H9 (cell line): Measurements from ENCODE around the gene DOK1. TPM values are rescaled to one million over a fixed set of nuclear protein-coding genes. Genes with fewer than 3 reads are reported as not detected.

Experiments
- DNase-seq: peaks from one replicate; pipeline ENCODE4 v3.0.0-alpha.2; 2017
- H2AFZ ChIP-seq: one replicate; pipeline ENCODE4 v1.6.1; 2013; ENCODE audit warnings: mild to moderate bottlenecking, low read length, control low read depth, moderate library complexity
- H2AK5ac ChIP-seq: 2 replicates; pipeline ENCODE4 v1.6.1; 2013; ENCODE audit warnings: low read length, control low read depth, mixed read lengths; ENCODE audit not compliant: insufficient read length
- H2BK120ac ChIP-seq: one replicate; pipeline ENCODE4 v1.6.1; 2013; ENCODE audit warnings: low read depth, mild to moderate bottlenecking, low read length, control low read depth, inconsistent platforms; ENCODE audit not compliant: poor library complexity, severe bottlenecking
- H2BK12ac ChIP-seq: 2 replicates; pipeline ENCODE4 v1.6.1; 2013; ENCODE audit warnings: low read length, control low read depth, mixed read lengths, low read depth; ENCODE audit not compliant: insufficient read length
- H2BK15ac ChIP-seq: 2 replicates; pipeline ENCODE4 v1.6.1; 2013; ENCODE audit warnings: low read depth, low read length, control low read depth
- H2BK20ac ChIP-seq: one replicate; pipeline ENCODE4 v1.6.1; 2013; ENCODE audit warnings: low read depth, mild to moderate bottlenecking, low read length, control low read depth, inconsistent platforms; ENCODE audit not compliant: poor library complexity, severe bottlenecking
- H2BK5ac ChIP-seq: 2 replicates; pipeline ENCODE4 v1.6.1; 2013; ENCODE audit warnings: low read length, control low read depth, mixed read lengths; ENCODE audit not compliant: insufficient read length
- H3K14ac ChIP-seq: 2 replicates; pipeline ENCODE4 v1.6.1; 2013; ENCODE audit warnings: low read length, control low read depth; ENCODE audit not compliant: insufficient read depth
- H3K18ac ChIP-seq: 2 replicates; pipeline ENCODE4 v1.6.1; 2013; ENCODE audit warnings: low read depth, mild to moderate bottlenecking, mixed read lengths, low read length, control low read depth; ENCODE audit not compliant: insufficient read length
- H3K23ac ChIP-seq: 2 replicates; pipeline ENCODE4 v1.6.1; 2013; ENCODE audit warnings: low read length, control low read depth, mixed read lengths, low read depth; ENCODE audit not compliant: insufficient read length
- H3K23me2 ChIP-seq: 2 replicates; pipeline ENCODE4 v1.6.1; 2013; ENCODE audit warnings: low read depth, mild to moderate bottlenecking, mixed read lengths, low read length, control low read depth; ENCODE audit not compliant: insufficient read length, poor library complexity, severe bottlenecking
- H3K27ac ChIP-seq: 2 replicates; pipeline ENCODE4 v1.5.1; 2013; ENCODE audit warnings: low read length, control low read depth, mixed read lengths, low read depth; ENCODE audit not compliant: insufficient read length
- H3K27me3 ChIP-seq: 2 replicates; pipeline ENCODE4 v1.6.1; 2013; ENCODE audit warnings: low read length, control low read depth, inconsistent platforms; ENCODE audit not compliant: insufficient read depth
- H3K4ac ChIP-seq: 2 replicates; pipeline ENCODE4 v1.6.1; 2013; ENCODE audit warnings: low read depth, mild to moderate bottlenecking, control low read depth, inconsistent platforms, low read length, moderate library complexity
- H3K4me1 ChIP-seq: 2 replicates; pipeline ENCODE4 v1.6.1; 2013; ENCODE audit warnings: low read length, control low read depth, inconsistent platforms; ENCODE audit not compliant: insufficient read depth
- H3K4me2 ChIP-seq: 2 replicates; pipeline ENCODE4 v1.6.1; 2013; ENCODE audit warnings: low read length, control low read depth, mixed read lengths; ENCODE audit not compliant: insufficient read length, insufficient read depth
- H3K56ac ChIP-seq: 2 replicates; pipeline ENCODE4 v1.6.1; 2013; ENCODE audit warnings: low read depth, mild to moderate bottlenecking, mixed read lengths, low read length, control low read depth; ENCODE audit not compliant: insufficient read length
- H3K79me1 ChIP-seq: 2 replicates; pipeline ENCODE4 v1.6.1; 2013; ENCODE audit warnings: low read depth, mild to moderate bottlenecking, moderate library complexity, low read length, control low read depth, inconsistent platforms; ENCODE audit not compliant: insufficient read depth, poor library complexity, severe bottlenecking
- H3K79me2 ChIP-seq: 2 replicates; pipeline ENCODE4 v1.6.1; 2013; ENCODE audit warnings: low read length, control low read depth, inconsistent platforms; ENCODE audit not compliant: insufficient read depth
- H3K9ac ChIP-seq: 2 replicates; pipeline ENCODE4 v1.6.1; 2013; ENCODE audit warnings: low read length, control low read depth, mixed read lengths; ENCODE audit not compliant: insufficient read length; ENCODE audit errors: extremely low read depth
- H3K9me3 ChIP-seq: one replicate; pipeline ENCODE4 v1.6.1; 2013; ENCODE audit warnings: low read depth, low read length, inconsistent platforms; ENCODE audit not compliant: control insufficient read depth
- H3T11ph ChIP-seq: one replicate; pipeline ENCODE4 v1.6.1; 2013; ENCODE audit warnings: mild to moderate bottlenecking, low read length, control low read depth, inconsistent platforms
- H4K20me1 ChIP-seq: one replicate; pipeline ENCODE4 v1.6.1; 2013; ENCODE audit not compliant: control insufficient read depth, insufficient read length, insufficient read depth
- H4K5ac ChIP-seq: 2 replicates; pipeline ENCODE4 v1.6.1; 2013; ENCODE audit warnings: low read depth, mild to moderate bottlenecking, mixed read lengths, low read length, control low read depth; ENCODE audit not compliant: insufficient read length
- H4K8ac ChIP-seq: replicated peaks from 2 replicates; pipeline ENCODE4 v1.6.1; 2013; ENCODE audit warnings: low read length, control low read depth, mixed read lengths, low read depth; ENCODE audit not compliant: insufficient read length
- H4K91ac ChIP-seq: 2 replicates; pipeline ENCODE4 v1.6.1; 2013; ENCODE audit warnings: low read depth, mild to moderate bottlenecking, moderate library complexity, mixed read lengths, low read length, control low read depth; ENCODE audit not compliant: insufficient read length
- H3K27ac Mint-ChIP-seq, 3 experiments: 2 replicates in 2 of 3; 3 replicates in 1 of 3; pipeline ENCODE4 v1.8.0; 2020 to 2021; ENCODE audit warnings: mixed read lengths in 3 of 3, mild to moderate bottlenecking in 1 of 3, moderate library complexity in 1 of 3
- H3K27me3 Mint-ChIP-seq: 2 replicates; pipeline ENCODE4 v1.8.0; 2021; ENCODE audit warnings: low read depth, mild to moderate bottlenecking, moderate library complexity, mixed read lengths
- H3K36me3 Mint-ChIP-seq, 3 experiments: 2 replicates in 2 of 3; 3 replicates in 1 of 3; pipeline ENCODE4 v1.8.0; 2020 to 2021; ENCODE audit warnings: low read depth in 3 of 3, mixed read lengths in 3 of 3; ENCODE audit not compliant: insufficient read depth in 1 of 3
- H3K4me1 Mint-ChIP-seq, 2 experiments: 2 replicates each; pipeline ENCODE4 v1.8.0; 2020; ENCODE audit warnings: mixed read lengths in 2 of 2
- H3K4me3 Mint-ChIP-seq, 2 experiments: 2 replicates in 1 of 2; 3 replicates in 1 of 2; pipeline ENCODE4 v1.8.0; 2020 to 2021; ENCODE audit warnings: mild to moderate bottlenecking in 2 of 2, mixed read lengths in 2 of 2, moderate library complexity in 1 of 2
- H3K9me3 Mint-ChIP-seq, 2 experiments: 2 replicates in 1 of 2; 3 replicates in 1 of 2; pipeline ENCODE4 v1.8.0; 2020; ENCODE audit warnings: mild to moderate bottlenecking in 2 of 2, mixed read lengths in 2 of 2, moderate library complexity in 1 of 2
- CTCF ChIP-seq: fragments of 200-600 bp; sonication (generic); conservative IDR thresholded peaks from 3 replicates; pipeline ENCODE4 v1.8.0; 2021; ENCODE audit warnings: antibody characterized with exemption, mild to moderate bottlenecking
- WGBS: extraction: QIAGEN DNeasy Blood & Tissue Kit; methylation state at CpG from one replicate; pipeline ENCODE4 v1.1.7; 2013; ENCODE audit warnings: missing lambda C conversion rate, low lambda C conversion rate, mixed read lengths; ENCODE audit not compliant: insufficient read length; ENCODE audit errors: extremely low coverage; 5-methylcytosine and 5-hydroxymethylcytosine counted together
- total RNA-seq: library from RNA; stranded (reverse); gene quantifications from 2 replicates; pipeline ENCODE4 v1.2.1, GENCODE V29; 2021

DOK1 gene
- total RNA-seq, 1 experiment from 2014 or later = 16.0 TPM

GRCh38 chr2:74606927-74607326 is 52.4 kb downstream of the DOK1 start:
- peaks cover 5 to 8% of the 10 kb centered on the region in 2 experiments; a peak in 1 of 5 replicates for H3K9me3 Mint-ChIP-seq
- Histone ChIP-seq H3K79me1 (no peaks in the 10 kb centered on the region), H3K4ac (no peak overlapping the region), H2BK20ac (no peak overlapping the region), H3K56ac (no peak overlapping the region), H4K8ac (no peak overlapping the region), H3K27me3 (no peaks in the 10 kb centered on the region), H3K27ac (no peak overlapping the region), H2BK120ac (no peak overlapping the region), H2BK15ac (no peak overlapping the region), H4K20me1 (no peaks in the 10 kb centered on the region), H4K91ac (no peak overlapping the region), H3K14ac (no peak overlapping the region), H2BK12ac (no peak overlapping the region), H3K23me2 (no peaks in the 10 kb centered on the region), H3K18ac (no peak overlapping the region), H3K79me2 (no peaks in the 10 kb centered on the region), H3K9ac (no peak overlapping the region), H3K23ac (no peak overlapping the region), H3T11ph (no peak overlapping the region), H2BK5ac (no peak overlapping the region), H3K4me2 (no peak overlapping the region), H2AK5ac (no peak overlapping the region), H2AFZ (no peak overlapping the region), H3K4me1 (no peaks in the 10 kb centered on the region), H4K5ac (no peak overlapping the region), H3K9me3 (no peaks in the 10 kb centered on the region)
- peaks cover 0 to 2% (median 0%) of the 10 kb centered on the region in 3 experiments; a peak in 4 of 7 replicates for H3K36me3 Mint-ChIP-seq
- H3K27ac Mint-ChIP-seq = no peak overlapping the region
- WGBS = no CpG with 5 or more reads among the region's 5 CpGs
- H3K27me3 Mint-ChIP-seq = peaks cover 8% of the 10 kb centered on the region
- DNase-seq = no peak
- H3K4me3 Mint-ChIP-seq = no peak overlapping the region
- no peaks in the 10 kb centered on the region for H3K4me1 Mint-ChIP-seq
- no peak for TF ChIP-seq CTCF

Other genes with a start within 250 kb of the DOK1 start
- gene SLC4A5, start 211.3 kb upstream of the DOK1 start, total RNA-seq = 0.42 and 0.50 TPM in 2 replicates
- gene DCTN1, start 174.4 kb upstream of the DOK1 start, total RNA-seq = 136 and 141 TPM in 2 replicates
- 2.4 and 3.5 TPM in 2 replicates for gene C2orf81, start 133.1 kb upstream of the DOK1 start, total RNA-seq
- 65.0 and 66.4 TPM in 2 replicates for gene WDR54, start 133.0 kb upstream of the DOK1 start, total RNA-seq
- 87.1 and 90.9 TPM in 2 replicates for gene RTKN, start 112.8 kb upstream of the DOK1 start, total RNA-seq
- gene INO80B, start 99.6 kb upstream of the DOK1 start, total RNA-seq = 17.6 and 22.6 TPM in 2 replicates
- gene WBP1, start 96.3 kb upstream of the DOK1 start, total RNA-seq = 80.7 and 82.1 TPM in 2 replicates
- gene MOGS, start 89.3 kb upstream of the DOK1 start, total RNA-seq = 55.5 and 58.0 TPM in 2 replicates
- gene MRPL53, start 82.0 kb upstream of the DOK1 start, total RNA-seq = 56.9 and 59.5 TPM in 2 replicates
- 21.5 and 21.6 TPM in 2 replicates for gene CCDC142, start 71.7 kb upstream of the DOK1 start, total RNA-seq
- 33.3 and 35.2 TPM in 2 replicates for gene TTC31, start 71.6 kb upstream of the DOK1 start, total RNA-seq
- 1.1 TPM in 2 replicates for gene LBX2, start 55.1 kb upstream of the DOK1 start, total RNA-seq
- gene PCGF1, start 47.0 kb upstream of the DOK1 start, total RNA-seq = 23.8 and 28.1 TPM in 2 replicates
- 0.20 and 0.26 TPM in 2 replicates for gene TLX2, start 40.3 kb upstream of the DOK1 start, total RNA-seq
- gene DQX1, start 28.5 kb upstream of the DOK1 start, total RNA-seq = 0.98 and 1.6 TPM in 2 replicates
- gene AUP1, start 25.0 kb upstream of the DOK1 start, total RNA-seq = 91.5 and 93.6 TPM in 2 replicates
- 24.1 and 24.9 TPM in 2 replicates for gene HTRA2, start 24.8 kb upstream of the DOK1 start, total RNA-seq
- gene LOXL3, start 778 bp upstream of the DOK1 start, total RNA-seq = 29.0 and 29.8 TPM in 2 replicates
- 5.5 and 7.6 TPM in 2 replicates for gene M1AP, start 93.6 kb downstream of the DOK1 start, total RNA-seq
- 6.4 and 6.6 TPM in 2 replicates for gene SEMA4F, start 99.5 kb downstream of the DOK1 start, total RNA-seq